Prostate gland (tissue), 2 donors: ENCODE data around the gene NAIF1.

Experiments used
- CTCF ChIP-seq, 4 experiments: fragments of 200-600 bp in 2 of 4; fragments of 450-650 bp in 2 of 4; sonication (generic) in 2 of 4; IDR thresholded peaks; 1 replicate in 3 of 4; 2 replicates in 1 of 4; pipeline ENCODE4 v1.5.1; 2016 to 2019; ENCODE audit warnings: antibody characterized with exemption in 4 of 4, mild to moderate bottlenecking in 2 of 4, moderate library complexity in 2 of 4
- POLR2A ChIP-seq: fragments of 450-650 bp; IDR thresholded peaks from one replicate; pipeline ENCODE4 v1.6.1; 2016; ENCODE audit warnings: antibody characterized with exemption, mild to moderate bottlenecking
- POLR2AphosphoS5 ChIP-seq: sonication (generic); formaldehyde crosslinking; IDR thresholded peaks from one replicate; pipeline ENCODE4 v1.6.1; 2017; ENCODE audit warnings: antibody characterized with exemption

GRCh38 chr9:128062846-128063831 is 4.0 kb downstream of the NAIF1 start:
- TF ChIP-seq POLR2AphosphoS5 (no peak), CTCF (IDR thresholded peaks at IDR 0.05) (no peak), POLR2A (no peak)
